Adrenal gland (tissue), 12 donors: ENCODE measurements around the gene YTHDF1. TPM values are rescaled to one million over a fixed set of nuclear protein-coding genes. Genes with fewer than 3 reads are reported as not detected.
"Not testable (repeated sequence)": the region's sequence is repeated elsewhere in the genome, so short reads cannot be mapped to it uniquely, and the experiment has no call there.

Experiments
- DNase-seq, 7 donors: peaks; one replicate each; pipeline ENCODE4 v3.0.0-alpha.2; 2019 to 2020
- H3K27ac ChIP-seq, 5 donors: fragments of 200-600 bp; sonication (generic) in 4 of 5; 1 replicate in 3 of 5; 2 replicates in 2 of 5; pipeline versions ENCODE4 v1.5.1 to v1.8.0; 2016 to 2020; ENCODE audit warnings: mild to moderate bottlenecking in 1 of 5
- H3K27me3 ChIP-seq: fragments of 200-600 bp; 2 replicates; pipeline ENCODE4 v1.8.0; 2021
- H3K36me3 ChIP-seq, 2 donors: fragments of 200-600 bp; replicated peaks in 1 of 2; 1 replicate in 1 of 2; 2 replicates in 1 of 2; pipeline versions ENCODE4 v1.5.1 to v1.8.0; 2018 to 2022
- H3K4me1 ChIP-seq, 2 donors: fragments of 200-600 bp; replicated peaks in 1 of 2; 1 replicate in 1 of 2; 2 replicates in 1 of 2; pipeline versions ENCODE4 v1.5.1 to v1.8.0; 2018 to 2021
- H3K4me3 ChIP-seq, 4 donors: fragments of 200-600 bp; sonication (generic) in 3 of 4; one replicate each; pipeline ENCODE4 v1.5.1; 2016 to 2018
- H3K9me3 ChIP-seq, 3 donors: fragments of 200-600 bp; sonication (generic) in 1 of 3; replicated peaks in 1 of 3; 1 replicate in 2 of 3; 2 replicates in 1 of 3; pipeline versions ENCODE4 v1.5.1 to v1.8.0; 2016 to 2021
- POLR2A ChIP-seq, 2 donors: fragments of 450-650 bp; IDR thresholded peaks; one replicate each; pipeline ENCODE4 v1.6.1; 2017; ENCODE audit warnings: antibody characterized with exemption in 2 of 2, mild to moderate bottlenecking in 2 of 2, moderate library complexity in 1 of 2
- WGBS, 4 donors: extraction: QIAGEN DNeasy Blood & Tissue Kit in 2 of 4; methylation state at CpG; one replicate each; pipeline versions ENCODE4 v1.1.5 to v1.1.7; 2013 to 2017; 5-methylcytosine and 5-hydroxymethylcytosine counted together
- intact Hi-C, 2 donors: fragments of 100-400 bp; cut with DNase I; formaldehyde crosslinking; loops; one replicate each; pipeline versions ENCODE4 v1.14.1 to v1.15.0; 2022 to 2023
- polyA plus RNA-seq, 3 donors: library from polyadenylated mRNA; stranded (reverse); fragments of 200-250 nt in 2 of 3; fragments of 350-450 nt in 1 of 3; fragmentation: Illumina TruSeq in 1 of 3; extraction: RNeasy Lipid Tissue Mini Kit (QIAGEN cat#74804) in 1 of 3; gene quantifications; one replicate each; pipeline ENCODE4 v1.2.3, GENCODE V29; 2013 to 2014
- total RNA-seq, 9 donors: library from RNA; depleted of rRNA in 4 of 9; stranded (reverse); fragments of >200 nt in 4 of 9; fragments of 120-200 nt in 1 of 9; fragmentation: NEBNext Ultra II Directional in 1 of 9; extraction: Animal tissue kit (Norgen Biotek cat#: 25700) in 1 of 9; gene quantifications; one replicate each; pipeline versions ENCODE4 v1.1.0 to v1.2.4, GENCODE V29; 2013 to 2023
- TF ChIP-seq, protein P1 (sequence below), 6 experiments: fragments of 450-650 bp in 4 of 6; fragments of 200-600 bp in 2 of 6; sonication (generic) in 1 of 6; IDR thresholded peaks; 1 replicate in 5 of 6; 2 replicates in 1 of 6; pipeline versions ENCODE4 v1.5.1 to v1.8.0; 2016 to 2021; ENCODE audit warnings: antibody characterized with exemption in 6 of 6, mild to moderate bottlenecking in 2 of 6, moderate library complexity in 1 of 6
- donor health status: healthy with polysubstance abuse.
- donor health status: Bipolar disorder and iron deficiency.
- donor health status: DM: yes; HTN: yes; CAD: no.
- donor health status: DM: no; HTN: no; CAD: no.
- donor health status: DM: no; HTN: no; CAD: no.
- donor health status: DM: yes; HTN: yes; CAD: no.

YTHDF1 gene
- total and polyA plus RNA-seq, 12 donors = 18.1 to 41.9 (median 32.5) TPM

DNA sequence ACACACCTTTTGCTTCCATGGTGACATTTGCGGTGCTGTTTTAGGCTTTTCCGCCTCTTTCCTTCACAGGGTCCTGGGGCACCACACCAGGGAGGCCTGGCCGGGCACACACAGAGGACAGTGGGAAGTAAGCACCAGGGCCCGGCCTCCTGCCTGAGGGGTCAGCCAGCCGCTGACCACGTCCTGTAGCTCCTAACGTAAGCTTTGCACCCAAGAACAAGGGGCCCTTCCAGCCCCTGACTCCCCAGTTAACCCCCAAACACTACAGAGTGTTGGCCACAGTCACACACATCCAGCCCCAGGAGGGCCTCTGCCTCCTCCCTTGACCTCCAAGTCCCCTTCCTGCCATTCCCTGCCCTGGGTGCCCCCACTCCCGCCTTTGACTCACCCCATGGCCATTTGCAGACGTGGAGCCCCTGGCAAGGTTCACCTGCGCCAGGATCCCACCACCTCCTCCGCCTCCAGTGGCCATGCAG is 54.7 kb downstream of the YTHDF1 start:
- H3K4me3 ChIP-seq = no peak overlapping the region
- 66 to 85% (median 72%) methylated on average over 7 to 11 of the region's 11 CpGs for WGBS, 4 donors
- peaks cover 7% of the 10 kb centered on the region for H3K27me3 ChIP-seq
- no peaks in the 10 kb centered on the region for H3K36me3 ChIP-seq
- intact Hi-C loops = no loop called here
- no peaks in the 10 kb centered on the region for H3K4me1 ChIP-seq
- no peak for TF ChIP-seq POLR2A (IDR thresholded peaks at IDR 0.05)
- TF ChIP-seq, protein P1, sequence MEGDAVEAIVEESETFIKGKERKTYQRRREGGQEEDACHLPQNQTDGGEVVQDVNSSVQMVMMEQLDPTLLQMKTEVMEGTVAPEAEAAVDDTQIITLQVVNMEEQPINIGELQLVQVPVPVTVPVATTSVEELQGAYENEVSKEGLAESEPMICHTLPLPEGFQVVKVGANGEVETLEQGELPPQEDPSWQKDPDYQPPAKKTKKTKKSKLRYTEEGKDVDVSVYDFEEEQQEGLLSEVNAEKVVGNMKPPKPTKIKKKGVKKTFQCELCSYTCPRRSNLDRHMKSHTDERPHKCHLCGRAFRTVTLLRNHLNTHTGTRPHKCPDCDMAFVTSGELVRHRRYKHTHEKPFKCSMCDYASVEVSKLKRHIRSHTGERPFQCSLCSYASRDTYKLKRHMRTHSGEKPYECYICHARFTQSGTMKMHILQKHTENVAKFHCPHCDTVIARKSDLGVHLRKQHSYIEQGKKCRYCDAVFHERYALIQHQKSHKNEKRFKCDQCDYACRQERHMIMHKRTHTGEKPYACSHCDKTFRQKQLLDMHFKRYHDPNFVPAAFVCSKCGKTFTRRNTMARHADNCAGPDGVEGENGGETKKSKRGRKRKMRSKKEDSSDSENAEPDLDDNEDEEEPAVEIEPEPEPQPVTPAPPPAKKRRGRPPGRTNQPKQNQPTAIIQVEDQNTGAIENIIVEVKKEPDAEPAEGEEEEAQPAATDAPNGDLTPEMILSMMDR (IDR thresholded peaks at IDR 0.05) = no peak
- H3K9me3 ChIP-seq = no peaks in the 10 kb centered on the region
- DNase-seq = no peak
- H3K27ac ChIP-seq = no peak overlapping the region

DNA sequence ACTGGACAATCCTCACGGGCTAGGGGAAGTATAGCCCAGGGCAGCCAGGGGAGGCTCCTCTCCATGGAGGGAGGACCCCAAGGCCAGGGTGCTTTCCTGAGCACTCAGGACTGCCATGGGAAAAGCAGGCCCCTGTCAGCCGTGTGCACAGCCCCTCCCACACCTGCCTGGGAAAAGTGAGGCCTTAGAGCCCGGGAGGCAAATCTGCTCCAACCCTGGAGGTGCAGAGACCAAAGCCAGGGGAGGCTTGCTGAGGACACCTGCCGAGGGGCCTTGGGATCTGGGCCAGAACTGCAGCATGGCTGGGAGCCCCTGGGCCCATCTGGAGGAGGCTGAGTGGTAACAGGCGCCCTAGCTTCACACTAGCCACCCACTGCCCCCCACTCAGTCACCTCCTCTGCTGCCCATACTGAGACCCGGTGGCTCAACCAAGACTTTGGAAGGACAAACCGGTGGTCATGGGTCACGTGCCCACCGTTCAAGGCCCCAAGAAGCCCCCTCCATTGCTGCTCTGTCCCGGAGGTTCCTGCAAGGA is 55.2 kb downstream of the YTHDF1 start:
- TF ChIP-seq, protein P1 (IDR thresholded peaks at IDR 0.05) = no peak
- TF ChIP-seq POLR2A (IDR thresholded peaks at IDR 0.05) = no peak
- DNase-seq = no peak
- intact Hi-C loops = no loop called here
- Histone ChIP-seq H3K9me3 (no peaks in the 10 kb centered on the region), H3K36me3 (no peaks in the 10 kb centered on the region), H3K27ac (no peak overlapping the region), H3K4me1 (no peaks in the 10 kb centered on the region), H3K27me3 (peaks cover 7% of the 10 kb centered on the region), H3K4me3 (no peak overlapping the region)
- 66 to 77% (median 71%) methylated on average over 8 to 10 of the region's 10 CpGs for WGBS, 4 donors

DNA sequence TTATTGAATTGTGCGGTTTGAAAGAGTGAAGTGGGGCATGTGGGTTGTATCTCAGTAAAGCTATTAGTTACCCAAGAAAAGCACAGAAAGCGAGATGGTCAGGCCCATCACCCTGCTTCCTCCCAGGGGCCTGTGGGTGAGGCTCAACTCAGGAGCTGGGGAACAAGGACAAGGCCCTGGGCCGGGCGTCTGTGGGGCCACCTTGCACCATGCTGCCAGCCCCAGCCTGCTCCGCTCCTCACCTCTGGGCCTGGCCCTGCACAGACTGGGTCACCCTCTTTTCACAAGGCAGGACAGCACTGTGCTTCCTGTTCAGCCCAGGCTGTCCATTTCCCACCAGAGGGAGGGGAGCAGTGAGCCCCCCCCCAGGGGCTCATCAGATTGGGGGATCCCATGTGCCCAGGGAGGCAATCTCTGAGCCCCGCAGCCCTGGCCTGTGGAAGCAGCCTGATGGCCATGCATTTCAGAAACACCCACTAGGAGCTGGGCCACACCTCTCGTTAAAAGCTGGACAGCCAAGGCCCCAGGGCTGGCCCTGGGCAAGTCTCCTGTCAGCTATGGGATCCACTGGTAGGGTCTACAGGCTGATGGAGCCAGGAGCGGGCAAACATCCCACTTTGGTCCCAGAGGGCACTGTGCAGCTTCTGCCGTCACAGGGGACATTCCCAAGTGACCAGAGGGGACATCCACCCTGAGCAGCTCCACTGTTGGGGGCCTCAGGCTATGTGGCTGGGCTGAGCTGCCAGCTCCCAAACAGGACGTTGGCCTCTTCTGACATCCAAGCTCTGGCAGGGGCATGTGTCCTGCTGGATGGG is 55.9 kb downstream of the YTHDF1 start:
- no peak for DNase-seq
- 71 to 77% (median 74%) methylated on average over 5 to 10 of the region's 10 CpGs for WGBS, 4 donors
- no peak overlapping the region for H3K27ac ChIP-seq
- H3K4me3 ChIP-seq = no peak overlapping the region
- peaks cover 7% of the 10 kb centered on the region for H3K27me3 ChIP-seq
- TF ChIP-seq POLR2A (IDR thresholded peaks at IDR 0.05) = no peak
- TF ChIP-seq, protein P1 (IDR thresholded peaks at IDR 0.05) = no peak
- H3K9me3 ChIP-seq = no peaks in the 10 kb centered on the region
- H3K4me1 ChIP-seq = no peaks in the 10 kb centered on the region
- intact Hi-C loops = no loop called here
- H3K36me3 ChIP-seq = no peaks in the 10 kb centered on the region

DNA sequence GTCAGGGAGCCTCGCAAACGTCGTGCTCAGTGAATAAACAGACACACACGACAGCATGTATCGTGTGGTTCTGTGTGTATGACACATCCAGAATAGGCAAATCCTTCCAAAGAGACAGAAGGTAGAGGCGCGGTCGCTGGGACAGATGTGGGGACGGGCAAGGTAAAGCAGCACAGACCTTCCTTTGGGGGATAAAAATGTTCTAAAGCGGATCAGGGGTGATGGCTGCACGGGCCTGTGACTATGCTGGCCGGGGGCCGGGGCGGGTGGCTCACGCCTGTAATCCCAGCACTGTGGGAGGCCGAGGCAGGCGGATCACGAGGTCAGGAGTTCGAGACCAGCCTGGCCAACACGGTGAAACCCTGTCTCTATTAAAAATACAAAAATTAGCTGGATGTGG is 56.7 kb downstream of the YTHDF1 start:
- H3K9me3 ChIP-seq, H3K27ac ChIP-seq, intact Hi-C loops, DNase-seq, H3K4me3 ChIP-seq, H3K4me1 ChIP-seq, H3K27me3 ChIP-seq, H3K36me3 ChIP-seq: not testable (repeated sequence)
- WGBS, 4 donors = 79 to 88% (median 81%) methylated on average over 19 to 20 of the region's 20 CpGs
